Skin of body (tissue), 2 donors: ENCODE measurements around the gene PI16. TPM values are rescaled to one million over a fixed set of nuclear protein-coding genes. Genes with fewer than 3 reads are reported as not detected.

Experiments
- DNase-seq: peaks from one replicate; lab custom pipeline; 2025; lab: John Stamatoyannopoulos, UW
- total RNA-seq: library from RNA; depleted of rRNA; stranded (reverse); fragments of >200 nt; gene quantifications from one replicate; pipeline ENCODE4 v1.2.3, GENCODE V29; 2014

PI16 gene, protein sequence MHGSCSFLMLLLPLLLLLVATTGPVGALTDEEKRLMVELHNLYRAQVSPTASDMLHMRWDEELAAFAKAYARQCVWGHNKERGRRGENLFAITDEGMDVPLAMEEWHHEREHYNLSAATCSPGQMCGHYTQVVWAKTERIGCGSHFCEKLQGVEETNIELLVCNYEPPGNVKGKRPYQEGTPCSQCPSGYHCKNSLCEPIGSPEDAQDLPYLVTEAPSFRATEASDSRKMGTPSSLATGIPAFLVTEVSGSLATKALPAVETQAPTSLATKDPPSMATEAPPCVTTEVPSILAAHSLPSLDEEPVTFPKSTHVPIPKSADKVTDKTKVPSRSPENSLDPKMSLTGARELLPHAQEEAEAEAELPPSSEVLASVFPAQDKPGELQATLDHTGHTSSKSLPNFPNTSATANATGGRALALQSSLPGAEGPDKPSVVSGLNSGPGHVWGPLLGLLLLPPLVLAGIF
- 10.1 TPM for total RNA-seq

DNA sequence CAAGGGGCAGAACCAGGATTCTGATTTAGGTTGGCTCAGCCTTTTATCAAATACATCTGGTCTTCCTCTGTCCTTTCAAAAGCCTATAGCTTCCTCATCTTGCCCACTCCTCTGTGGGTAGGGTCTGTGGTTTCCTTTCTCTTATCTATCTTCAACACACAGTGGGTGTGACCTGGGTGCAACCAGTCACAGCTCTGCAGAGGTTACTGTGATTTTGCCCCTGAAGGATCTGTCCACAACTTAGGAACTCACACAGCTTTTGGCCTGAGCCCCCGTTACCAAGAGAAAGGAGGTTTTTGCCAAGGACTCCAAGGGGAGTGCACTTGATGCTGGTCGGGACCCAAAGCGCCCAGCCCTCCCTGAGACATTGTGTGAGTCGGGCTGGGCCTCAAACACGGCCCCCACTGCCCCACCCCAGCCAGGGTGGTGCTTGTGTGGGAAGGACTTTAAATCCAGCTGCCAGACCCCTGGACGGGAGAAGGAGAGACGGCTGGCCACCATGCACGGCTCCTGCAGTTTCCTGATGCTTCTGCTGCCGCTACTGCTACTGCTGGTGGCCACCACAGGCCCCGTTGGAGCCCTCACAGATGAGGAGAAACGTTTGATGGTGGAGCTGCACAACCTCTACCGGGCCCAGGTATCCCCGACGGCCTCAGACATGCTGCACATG is at the start of gene PI16:
PI16 (plus strand) TSS at position 477 of the 670 bp plus-strand sequence; CDS start at position 500, 23 bp downstream.
- no peak for DNase-seq

DNA sequence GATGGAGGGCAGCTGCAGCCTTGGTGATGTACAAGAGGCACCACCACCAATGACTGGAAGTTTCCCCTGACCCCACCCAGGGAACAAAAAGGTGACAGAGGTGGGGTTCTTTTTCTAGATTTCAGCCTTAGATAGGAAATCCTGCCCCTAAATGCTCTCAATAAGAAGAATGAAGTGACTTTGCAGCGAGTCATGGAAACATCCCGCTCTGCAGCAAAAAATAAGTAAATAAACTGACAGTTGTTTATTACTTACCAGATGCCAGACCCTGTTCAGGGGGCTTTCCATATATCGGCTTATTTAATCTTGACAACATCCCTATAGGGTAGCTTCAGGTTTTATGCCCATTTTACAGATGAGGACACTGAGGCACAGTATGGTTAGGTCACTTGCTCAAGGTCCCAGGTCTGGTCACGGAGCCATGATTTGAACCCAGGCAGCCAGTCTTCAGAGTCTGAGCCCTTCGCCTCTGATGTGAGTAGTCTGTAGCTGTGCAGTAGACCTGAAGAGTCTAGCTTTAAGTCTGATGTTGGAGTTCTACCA is 49.6 kb upstream of the PI16 start:
- DNase-seq: no peak

DNA sequence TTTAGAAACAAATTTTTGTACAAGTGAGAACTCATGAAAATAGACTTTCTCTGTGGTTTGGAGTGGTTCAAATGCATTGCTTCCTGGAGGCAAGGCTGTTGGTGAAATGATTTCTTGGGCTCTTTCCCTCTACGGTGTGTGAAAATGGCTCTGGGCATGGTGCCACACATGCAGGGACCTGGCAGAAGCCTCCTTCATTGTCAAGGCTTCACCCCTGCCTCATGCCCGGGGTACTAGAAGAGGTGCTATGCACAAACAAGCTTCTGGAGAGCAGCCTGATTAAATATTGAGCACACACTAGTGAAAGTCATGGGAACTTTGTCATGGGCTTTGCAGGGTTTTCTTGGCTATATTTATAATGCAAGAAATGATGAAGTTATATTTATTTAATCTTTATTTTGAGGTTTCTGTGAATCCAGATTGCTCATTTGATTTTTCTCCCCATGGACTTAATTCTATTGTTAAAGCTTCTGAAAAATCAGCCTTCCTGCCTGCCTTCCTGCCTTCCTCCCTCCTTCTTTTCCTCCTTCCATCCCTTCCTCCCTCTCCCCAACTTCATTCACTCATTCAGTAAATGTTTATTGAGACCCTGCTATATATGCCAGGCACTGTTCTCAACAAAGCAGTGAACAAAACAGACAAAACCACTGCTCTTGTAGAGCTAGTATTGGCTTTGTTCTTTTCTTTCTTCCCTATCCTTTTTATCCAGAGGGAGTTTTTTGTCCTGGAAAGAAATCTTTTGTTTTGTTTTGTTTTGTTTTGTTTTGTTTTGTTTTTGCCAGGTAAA is 47.8 kb upstream of the PI16 start:
- DNase-seq: no peak

DNA sequence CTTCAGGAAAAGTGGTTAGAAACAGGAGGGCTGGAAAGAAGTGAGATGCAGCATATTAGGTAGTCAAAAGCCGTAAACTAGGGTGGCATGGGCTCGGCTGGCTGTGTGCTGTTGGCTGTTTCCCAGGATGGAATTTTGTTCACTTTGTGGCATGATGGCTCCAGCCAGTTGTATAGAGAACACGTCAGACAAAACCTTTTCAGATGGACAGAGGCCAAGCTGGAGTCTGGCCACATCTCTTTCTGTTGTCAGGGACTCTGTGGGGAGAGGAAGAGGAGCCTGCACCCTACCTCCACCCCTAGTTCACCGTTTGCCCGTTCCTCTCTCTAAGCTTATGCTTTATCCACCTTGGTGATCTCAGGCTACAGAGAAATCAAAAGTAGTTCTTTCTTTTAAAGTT is 46.8 kb upstream of the PI16 start:
- DNase-seq: no peak

DNA sequence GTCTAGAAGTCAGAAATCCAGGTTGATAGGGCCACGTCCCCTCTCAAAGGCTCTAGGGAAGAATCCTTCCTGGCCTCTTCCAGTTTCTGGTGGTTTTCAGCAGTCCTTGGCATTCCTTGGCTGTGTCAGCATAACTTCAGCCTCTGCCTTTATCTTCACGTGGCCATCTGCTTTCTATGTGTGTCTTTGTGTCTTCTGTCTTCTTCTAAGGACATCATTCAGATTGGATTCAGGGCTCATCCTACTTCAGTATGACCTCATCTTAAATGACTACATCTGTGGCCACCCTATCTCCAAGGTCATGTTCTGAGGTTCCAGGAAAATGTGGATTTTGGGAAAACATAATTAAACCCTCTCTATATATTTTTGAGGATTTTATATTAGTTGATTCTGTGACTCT is 45.8 kb upstream of the PI16 start:
- DNase-seq: no peak

DNA sequence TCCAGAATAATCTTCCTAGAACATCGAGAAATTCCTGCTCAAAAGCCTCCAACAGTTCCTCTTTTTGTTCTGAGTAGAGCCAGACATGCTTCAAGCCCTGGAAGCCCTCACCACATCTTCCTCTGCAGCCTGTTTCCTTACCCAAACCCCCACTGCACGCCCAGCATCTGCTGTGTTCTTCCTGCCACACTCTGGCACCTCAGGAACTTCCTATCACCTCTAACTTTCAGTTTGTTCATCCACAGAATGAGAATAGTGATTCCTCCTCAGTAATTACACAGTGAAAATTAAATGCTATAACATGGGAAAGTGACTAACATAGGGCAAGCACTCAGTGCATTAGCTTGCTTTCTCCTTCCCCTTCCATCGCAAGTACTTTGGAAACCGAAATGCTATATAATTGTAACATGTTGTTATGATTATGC is 42.5 kb upstream of the PI16 start:
- DNase-seq: no peak

DNA sequence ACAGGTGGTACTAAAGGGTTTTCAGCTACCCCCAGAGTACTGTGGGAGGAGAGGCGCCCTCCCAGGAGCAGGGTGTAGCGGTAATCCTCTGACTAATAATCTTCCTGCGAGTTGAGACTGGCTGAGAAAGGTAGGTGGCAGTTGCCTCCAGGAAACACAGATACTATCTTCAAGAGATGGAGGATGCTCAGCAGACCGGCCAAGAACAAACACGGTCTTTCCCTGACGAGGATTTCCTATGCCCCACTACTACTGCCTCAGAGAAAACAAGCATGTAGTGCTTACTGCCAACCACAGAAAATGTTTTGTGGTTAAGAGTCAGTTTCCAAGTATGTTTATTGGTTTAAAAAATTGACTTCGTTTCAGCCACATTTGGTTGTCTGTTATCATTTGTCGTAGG is 42.0 kb upstream of the PI16 start:
- DNase-seq: peak; percentile 62

DNA sequence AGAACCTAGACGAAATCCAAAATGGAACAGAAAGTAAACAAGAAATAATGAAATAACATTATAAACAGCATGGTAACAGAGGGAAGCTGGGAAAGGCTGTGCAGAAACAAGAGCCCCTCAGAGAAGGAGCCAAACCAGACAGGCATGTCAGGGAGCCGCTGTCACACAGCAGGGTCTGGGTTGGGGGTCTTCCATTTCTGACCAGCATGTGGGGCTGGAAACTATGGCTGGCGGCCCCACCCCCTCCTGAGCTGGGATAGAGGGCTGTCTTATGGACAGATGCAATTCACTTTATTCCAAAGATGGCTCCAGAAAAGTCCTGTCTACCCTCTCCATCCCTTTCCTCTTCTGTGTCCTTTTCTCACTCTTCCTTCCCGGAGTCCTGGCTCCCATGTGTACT is 41.5 kb upstream of the PI16 start:
- no peak for DNase-seq

DNA sequence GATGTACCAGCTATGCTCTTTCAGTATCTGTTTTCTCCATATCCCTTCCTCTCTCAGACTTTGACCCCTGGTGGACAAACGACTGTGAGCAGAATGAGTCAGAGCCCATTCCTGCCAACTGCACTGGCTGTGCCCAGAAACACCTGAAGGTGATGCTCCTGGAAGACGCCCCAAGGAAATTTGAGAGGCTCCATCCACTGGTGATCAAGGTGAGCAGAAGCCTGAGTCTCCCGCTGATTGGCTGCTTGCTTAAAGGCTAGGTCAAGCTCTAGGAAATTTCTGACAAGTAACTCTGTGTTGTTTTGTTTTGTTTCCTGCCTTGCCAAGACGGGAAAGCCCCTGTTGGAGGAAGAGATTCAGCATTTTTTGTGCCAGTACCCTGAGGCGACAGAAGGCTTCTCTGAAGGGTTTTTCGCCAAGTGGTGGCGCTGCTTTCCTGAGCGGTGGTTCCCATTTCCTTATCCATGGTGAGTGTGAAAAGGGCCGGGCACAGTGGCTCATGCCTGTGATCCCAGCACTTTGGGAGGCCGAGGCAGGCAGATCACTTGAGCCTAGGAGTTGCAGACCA is 40.2 kb upstream of the PI16 start:
- DNase-seq: no peak

DNA sequence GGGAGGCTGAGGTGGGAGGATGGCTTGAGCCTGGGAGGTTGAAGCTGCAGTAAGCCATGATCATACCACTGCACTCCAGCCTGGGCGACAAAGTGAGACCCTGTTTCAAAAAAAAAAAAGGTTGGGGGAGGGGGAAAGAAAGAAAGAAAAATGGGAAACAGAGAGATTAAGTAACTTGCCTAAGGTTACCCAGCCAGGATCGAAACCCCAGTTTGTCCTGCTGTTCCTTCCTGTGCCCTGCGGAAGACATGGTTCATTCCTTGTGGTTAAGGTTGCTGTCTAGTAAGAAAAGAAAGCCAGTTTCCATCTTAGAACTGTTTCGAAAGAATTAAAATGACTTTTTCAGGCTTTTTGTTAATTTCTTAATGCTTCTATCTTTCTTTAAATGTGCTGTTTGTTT is 38.9 kb upstream of the PI16 start:
- no peak for DNase-seq

DNA sequence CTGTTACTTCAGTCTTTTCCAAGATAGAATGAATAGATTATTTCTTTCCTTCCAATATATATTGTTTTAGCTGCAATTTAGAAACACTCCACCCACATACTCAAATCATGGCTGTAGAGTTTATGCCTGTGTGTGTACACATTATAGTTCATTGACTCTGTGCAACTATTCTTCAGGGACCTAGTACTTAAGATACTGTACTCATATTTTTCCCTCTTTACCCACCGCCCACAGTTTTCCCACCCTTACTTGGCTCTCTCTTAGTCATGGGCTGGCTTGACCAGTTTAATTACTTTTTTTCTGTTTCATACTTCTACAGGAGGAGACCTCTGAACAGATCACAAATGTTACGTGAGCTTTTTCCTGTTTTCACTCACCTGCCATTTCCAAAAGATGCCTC is 38.4 kb upstream of the PI16 start:
- no peak for DNase-seq

DNA sequence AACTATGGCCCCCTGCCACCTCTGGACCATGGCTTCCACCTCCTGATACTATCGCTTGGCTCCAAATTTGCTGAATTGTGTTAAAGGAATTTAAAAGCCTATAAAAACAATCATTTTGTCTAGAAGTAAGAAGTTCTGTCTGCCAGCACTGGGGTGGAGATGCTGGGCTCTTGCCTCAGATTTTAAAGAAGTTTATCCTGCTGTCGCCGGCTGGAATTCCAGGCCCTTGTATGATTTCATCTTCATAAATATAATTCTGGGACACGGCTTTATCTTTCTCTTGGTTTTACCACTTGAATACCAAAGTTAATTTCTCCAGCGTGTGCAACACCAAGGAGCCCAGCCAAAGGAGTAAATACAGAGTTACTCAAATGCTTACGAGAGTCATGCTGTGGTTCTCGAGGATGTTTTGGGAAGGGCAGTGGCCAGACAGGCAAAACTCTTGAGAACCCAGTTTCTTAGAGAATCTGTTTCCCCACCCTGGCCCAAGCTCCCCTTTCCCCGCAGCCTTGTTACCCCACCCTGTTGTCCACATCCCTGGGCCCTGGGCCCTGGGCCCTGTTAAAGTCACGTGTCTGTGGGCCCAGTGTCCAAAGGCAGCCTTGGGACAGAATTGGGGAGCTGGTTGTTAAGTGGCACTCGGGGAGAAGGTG is 36.9 kb upstream of the PI16 start:
- DNase-seq: peak; percentile 85

DNA sequence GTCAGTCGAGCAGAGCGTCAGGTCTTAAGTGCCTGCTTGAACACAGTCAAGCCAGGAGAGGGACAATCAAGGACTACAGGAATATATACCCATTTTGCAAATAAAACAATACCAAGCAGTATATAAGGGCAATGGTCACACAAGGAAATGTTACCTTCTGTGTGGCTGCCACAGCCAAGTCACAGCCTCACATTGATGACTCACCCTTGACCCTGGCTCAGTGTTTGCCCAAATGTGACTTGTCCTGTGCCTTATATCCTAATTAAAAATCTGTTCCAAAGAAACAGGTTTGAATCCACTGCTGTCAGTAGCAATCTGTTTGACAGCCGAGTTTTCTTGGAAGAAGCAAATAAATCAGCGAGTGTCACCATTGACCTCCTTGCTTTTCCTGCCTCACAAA is 34.5 kb upstream of the PI16 start:
- DNase-seq: no peak

DNA sequence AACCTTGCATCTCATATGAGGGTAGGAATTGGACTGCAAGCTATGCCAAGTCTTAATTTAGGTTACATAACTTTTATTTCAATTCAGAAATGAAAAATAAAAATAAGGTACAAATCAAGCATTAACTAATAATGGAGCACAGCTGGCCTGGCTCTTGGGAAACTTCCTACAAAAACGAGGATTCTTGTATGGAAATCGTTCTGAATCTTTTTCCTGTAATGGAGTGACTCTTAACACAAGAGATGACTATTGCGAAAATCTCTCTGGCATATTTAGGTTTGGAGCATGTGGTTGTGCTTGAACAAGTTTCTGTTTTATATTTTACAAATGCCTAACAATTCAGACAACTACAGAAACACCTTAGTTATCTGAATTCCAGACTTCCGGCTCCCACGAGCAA is 34.0 kb upstream of the PI16 start:
- DNase-seq: peak; percentile 76

DNA sequence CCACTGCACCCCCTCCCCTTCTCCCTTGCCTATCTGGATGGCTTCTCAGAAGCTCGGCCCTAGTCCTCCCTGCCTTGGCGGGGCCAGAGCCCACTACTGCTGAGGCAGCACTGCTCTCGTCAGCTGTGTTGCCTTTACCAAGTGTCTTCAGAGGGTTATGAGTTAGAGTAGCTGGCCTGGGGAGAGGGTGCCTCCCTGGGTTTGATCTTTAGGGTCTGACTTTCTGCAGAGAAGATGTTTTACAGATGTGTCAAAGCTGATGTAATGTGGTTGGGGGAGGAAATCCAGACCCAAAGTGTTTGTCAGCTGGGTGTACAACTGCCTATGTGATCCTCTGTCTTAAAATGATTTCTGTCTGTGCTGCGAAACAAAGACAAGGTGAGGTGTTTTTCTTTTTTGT is 30.4 kb upstream of the PI16 start:
- DNase-seq: peak; percentile 68

DNA sequence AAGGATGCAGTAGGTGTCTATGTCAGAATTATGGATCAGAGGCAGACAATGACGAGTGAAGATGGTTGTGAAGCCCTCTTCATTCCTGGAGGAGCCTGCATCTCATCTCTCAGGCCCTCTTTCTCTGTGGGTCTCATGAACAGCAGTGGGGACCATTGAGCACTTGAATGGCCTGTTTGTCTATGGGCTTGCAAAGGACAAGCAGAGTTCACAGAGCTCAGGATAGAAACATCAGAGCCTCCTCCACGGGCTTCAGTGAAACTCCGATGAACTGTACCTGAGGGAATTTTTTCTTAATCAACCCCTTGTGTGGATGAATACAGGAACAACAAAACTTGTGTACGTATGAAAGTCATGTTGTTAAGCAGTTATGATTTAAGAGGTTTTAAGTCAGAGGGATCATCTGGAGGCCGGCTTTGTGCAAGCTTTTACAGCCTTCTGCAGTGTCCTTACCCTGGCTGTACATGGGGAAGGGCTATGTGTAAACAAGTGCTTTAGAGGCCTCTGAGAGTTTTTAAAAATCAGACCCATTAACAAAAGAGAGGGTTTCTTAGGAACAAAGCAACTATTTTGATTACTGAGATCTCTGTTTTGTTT is 29.7 kb upstream of the PI16 start:
- no peak for DNase-seq

DNA sequence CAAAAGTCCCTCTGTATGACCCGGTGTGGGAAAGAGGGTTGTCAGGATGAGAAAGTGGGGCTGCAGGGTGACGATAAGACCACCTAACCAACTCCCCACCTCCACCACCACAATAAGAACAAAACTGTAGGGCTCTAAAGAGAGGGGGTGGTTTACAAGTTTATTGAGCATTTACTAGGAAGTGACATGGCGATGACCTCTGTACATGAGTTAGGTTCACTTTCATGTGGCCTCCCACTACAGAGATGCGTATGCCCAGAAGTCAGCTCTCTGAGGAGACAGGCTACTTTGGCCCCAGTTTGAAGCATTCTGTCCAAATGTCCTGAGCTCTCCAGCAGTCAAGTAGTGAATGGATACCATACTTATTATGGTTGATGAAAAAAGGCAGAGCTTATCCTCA is 28.7 kb upstream of the PI16 start:
- no peak for DNase-seq

DNA sequence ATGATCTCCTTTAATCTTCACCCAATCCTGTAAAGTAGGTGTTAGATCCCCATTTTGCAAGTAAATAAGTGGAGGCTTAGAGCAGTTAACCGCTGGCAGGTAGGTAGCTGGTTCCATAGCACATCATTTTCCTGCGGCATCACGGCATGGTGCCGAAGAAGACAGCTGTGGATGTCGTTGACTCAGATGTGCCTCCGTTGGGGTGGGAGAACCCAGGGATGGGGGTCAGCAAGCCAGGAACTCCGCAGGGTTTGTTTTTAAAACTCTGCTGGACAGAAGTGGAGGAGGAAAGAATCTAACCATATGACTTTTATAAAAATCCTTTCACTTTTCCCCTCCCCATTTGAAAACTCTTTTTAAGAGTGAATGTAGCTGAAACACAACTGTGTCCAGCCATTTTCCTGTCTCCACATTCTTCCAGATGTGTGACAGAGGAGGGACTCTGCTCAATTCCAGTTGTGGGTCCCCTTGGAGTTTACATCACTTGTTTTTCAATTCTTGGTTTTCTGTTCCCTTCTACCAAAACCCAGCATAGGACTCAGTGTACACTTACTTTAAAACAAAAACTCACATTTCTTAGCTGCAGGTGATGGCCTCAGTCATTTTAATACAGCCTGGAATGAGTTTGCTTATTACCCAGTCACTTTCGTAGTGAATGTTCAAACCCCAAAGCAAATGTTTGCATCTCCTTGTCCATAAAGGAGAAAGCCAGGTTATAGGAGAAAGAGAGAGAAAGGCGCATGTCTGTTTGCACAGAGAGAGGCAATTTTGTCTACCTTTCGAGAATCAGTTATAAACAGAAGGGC is 27.6 kb upstream of the PI16 start:
- no peak for DNase-seq

DNA sequence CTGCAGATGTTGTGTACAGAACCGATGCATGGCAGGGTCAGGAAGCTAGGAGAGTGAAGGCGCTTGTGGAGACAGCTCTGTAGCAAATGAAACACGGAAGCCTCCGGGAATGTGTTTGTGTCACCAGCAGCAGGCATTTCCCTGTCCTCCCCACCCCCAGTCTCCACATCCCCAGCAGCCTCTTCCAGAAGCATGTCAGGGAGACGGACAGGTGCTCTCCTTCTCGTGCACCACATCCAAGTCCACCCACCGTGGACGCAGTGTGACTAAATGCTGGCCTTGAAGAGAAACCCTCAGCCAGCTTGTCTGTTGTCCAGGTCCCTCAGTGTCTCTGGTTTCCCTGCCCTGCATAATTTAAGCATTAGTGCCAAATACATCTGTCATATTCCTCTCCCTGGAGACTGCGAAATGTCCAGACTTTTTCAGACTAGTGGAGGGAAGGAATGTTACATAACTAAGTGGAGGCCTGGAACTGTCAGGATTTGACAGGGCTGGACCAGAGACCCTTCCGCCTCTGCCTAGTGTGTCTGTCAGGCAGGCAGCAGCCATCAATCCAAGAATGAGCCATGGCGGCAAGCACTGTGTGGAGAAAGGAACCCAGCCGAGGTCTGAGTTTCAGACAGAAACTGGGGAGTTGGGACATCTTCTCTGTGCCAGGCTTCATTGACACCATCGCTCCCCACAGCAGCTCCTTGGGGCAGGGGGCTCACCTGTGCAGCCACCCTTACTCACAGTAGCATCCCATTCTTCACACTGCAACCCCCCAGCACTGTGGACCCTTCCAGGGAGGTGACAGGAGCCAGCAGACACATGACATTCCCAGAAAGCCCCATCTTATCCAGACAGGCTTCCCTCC is 26.6 kb upstream of the PI16 start:
- DNase-seq: no peak
